GM12878 (cell line): ENCODE measurements around the gene PLB1. TPM values are rescaled to one million over a fixed set of nuclear protein-coding genes. Genes with fewer than 3 reads are reported as not detected.

Experiments
- ATAC-seq: fragments of 200-7000 bp; cut with Tn5 transposase; 3 replicates; pipeline ENCODE4 v1.9.1; 2020; ENCODE audit warnings: mild to moderate bottlenecking, moderate library complexity
- BruUV-seq: library from RNA; stranded (reverse); fragments of 400-500 nt; replicated peaks from 2 replicates; lab custom pipeline; 2021; lab: Mats Ljungman, UMichigan
- CTCF ChIA-PET: fragments of 300-600 bp; sonication (Branson Sonifier 250); formaldehyde crosslinking; extraction: SDS; loops from one replicate; lab custom pipeline; 2021; ENCODE audit warnings: inconsistent platforms; lab: Yijun Ruan, JAX
- POLR2A ChIA-PET: fragments of 350-600 bp; formaldehyde crosslinking; extraction: SDS; loops from one replicate; lab custom pipeline; 2021; ENCODE audit warnings: inconsistent platforms; lab: Charles Lee
- RAD21 ChIA-PET: fragments of 300-600 bp; sonication (Branson Sonifier 250); formaldehyde crosslinking; loops from one replicate; lab custom pipeline; 2023; ENCODE audit warnings: antibody characterized with exemption; ENCODE audit not compliant: unreplicated experiment; lab: Charles Lee
- SMC1A ChIA-PET: fragments of 300-600 bp; sonication (Branson Sonifier 250); formaldehyde crosslinking; loops from one replicate; lab custom pipeline; 2023; ENCODE audit not compliant: unreplicated experiment, uncharacterized antibody; lab: Charles Lee
- DNase-seq: peaks from one replicate; pipeline ENCODE4 v3.0.0-alpha.2; 2011; ENCODE audit warnings: low read depth, low spot score
- FAIRE-seq: peaks from 3 replicates; lab custom pipeline; 2011; peaks lifted over from hg19 to GRCh38; lab: Jason Lieb, UNC
- H2AFZ ChIP-seq: 2 replicates; pipeline ENCODE4 v1.6.0; 2011; ENCODE audit warnings: low read depth, low read length, control low read depth; ENCODE audit not compliant: control insufficient read depth
- H3K27ac ChIP-seq: 2 replicates; pipeline ENCODE4 v1.5.1; 2011; ENCODE audit warnings: control low read depth; ENCODE audit not compliant: control insufficient read depth, insufficient read depth
- H3K27me3 ChIP-seq, 2 experiments: replicated peaks in 1 of 2; 2 replicates each; pipeline versions ENCODE4 v1.6.0 to v1.6.1; 2011; ENCODE audit warnings: low read length in 1 of 2; ENCODE audit not compliant: control insufficient read depth in 2 of 2, insufficient read depth in 2 of 2
- H3K36me3 ChIP-seq, 2 experiments: 2 replicates each; pipeline ENCODE4 v1.5.1; 2011; ENCODE audit warnings: low read length in 1 of 2; ENCODE audit not compliant: control insufficient read depth in 2 of 2, insufficient read depth in 2 of 2
- H3K4me1 ChIP-seq: 2 replicates; pipeline ENCODE4 v1.6.1; 2011; ENCODE audit warnings: mild to moderate bottlenecking, low read length, moderate library complexity, mixed read lengths; ENCODE audit not compliant: control insufficient read depth, insufficient read depth
- H3K4me2 ChIP-seq: 2 replicates; pipeline ENCODE4 v1.6.0; 2011; ENCODE audit warnings: control low read depth; ENCODE audit not compliant: control insufficient read depth, insufficient read depth
- H3K4me3 ChIP-seq: fragments of 200-600 bp; sonication (generic); 2 replicates; pipeline ENCODE4 v1.5.1; 2016
- H3K79me2 ChIP-seq: 2 replicates; pipeline ENCODE4 v1.6.0; 2011; ENCODE audit warnings: low read length; ENCODE audit not compliant: control insufficient read depth, insufficient read depth
- H3K9ac ChIP-seq: 2 replicates; pipeline ENCODE4 v1.8.0; 2011; ENCODE audit warnings: low read length, control low read depth, mixed read lengths; ENCODE audit not compliant: control insufficient read depth, insufficient read depth
- H3K9me3 ChIP-seq: replicated peaks from 3 replicates; pipeline ENCODE4 v1.5.1; 2011; ENCODE audit warnings: mild to moderate bottlenecking, low read length; ENCODE audit not compliant: control insufficient read depth, insufficient read depth
- H4K20me1 ChIP-seq: 2 replicates; pipeline ENCODE4 v1.6.0; 2011; ENCODE audit not compliant: control insufficient read depth, insufficient read depth
- CREB1 ChIP-seq: IDR thresholded peaks from 2 replicates; pipeline ENCODE4 v1.6.1; 2012; ENCODE audit warnings: low read depth, mild to moderate bottlenecking, inconsistent platforms
- DPF2 ChIP-seq: fragments of 450-650 bp; IDR thresholded peaks from 2 replicates; pipeline ENCODE4 v1.6.1; 2017; ENCODE audit warnings: mild to moderate bottlenecking
- JUND ChIP-seq: IDR thresholded peaks from 2 replicates; pipeline ENCODE4 v1.6.1; 2012; ENCODE audit warnings: low read depth, mild to moderate bottlenecking, low read length, improper control_type of control experiment, moderate library complexity
- MEF2A ChIP-seq: IDR thresholded peaks from 2 replicates; pipeline ENCODE4 v1.6.1; 2011; ENCODE audit warnings: low read depth, mild to moderate bottlenecking, low read length, moderate library complexity; ENCODE audit not compliant: insufficient read depth
- PRDM15 ChIP-seq: fragments of 450-650 bp; formaldehyde crosslinking; IDR thresholded peaks from 2 replicates; pipeline ENCODE4 v1.4.0; 2020; ENCODE audit warnings: mild to moderate bottlenecking, moderate library complexity
- RBBP5 ChIP-seq: fragments of 200-600 bp; sonication (generic); conservative IDR thresholded peaks from 2 replicates; pipeline ENCODE4 v1.6.1; 2016
- SIX5 ChIP-seq: IDR thresholded peaks from 2 replicates; pipeline ENCODE4 v1.6.1; 2011; ENCODE audit warnings: mild to moderate bottlenecking, low read depth, low read length, moderate library complexity; ENCODE audit not compliant: severe bottlenecking
- WGBS: methylation state at CpG from one replicate; pipeline ENCODE4 v1.1.6; 2016; ENCODE audit warnings: low lambda C conversion rate; ENCODE audit not compliant: insufficient replicate concordance, insufficient coverage; ENCODE audit errors: missing lambda C conversion rate; 5-methylcytosine and 5-hydroxymethylcytosine counted together
- in situ Hi-C: fragments of 300-500 bp; cut with MboI; formaldehyde crosslinking; loops from 9 replicates; pipeline ENCODE4 v1.14.3; 2018; ENCODE audit warnings: mixed read lengths
- intact Hi-C: fragments of 100-400 bp; cut with micrococcal nuclease; formaldehyde crosslinking; loops from one replicate; pipeline ENCODE4 v1.14.2; 2022; ENCODE audit not compliant: unreplicated experiment
- polyA plus RNA-seq, 11 experiments: library from polyadenylated mRNA; depleted of rRNA in 4 of 11; unstranded in 6 of 11; stranded (reverse) in 5 of 11; fragments of >200 nt; fragmentation: Nextera tagmentation in 4 of 11; fragmentation: Illumina TruSeq in 1 of 11; extraction: Ambion mirVana in 4 of 11; extraction: Trizol in 1 of 11; gene quantifications; 1 replicate in 1 of 11; 2 replicates in 10 of 11; pipeline versions ENCODE4 v1.2.1 to v1.2.3, GENCODE V29; 2011 to 2016; ENCODE audit warnings: inconsistent platforms in 2 of 11, missing spikeins in 2 of 11, low read depth in 1 of 11
- total RNA-seq, 4 experiments: library from RNA; depleted of rRNA in 3 of 4; stranded (reverse); fragments of >200 nt in 3 of 4; fragmentation: Illumina TruSeq in 1 of 4; extraction: Trizol in 1 of 4; gene quantifications; 2 replicates each; pipeline versions ENCODE4 v1.2.1 to v1.2.3, GENCODE V29; 2013 to 2021
- TF ChIP-seq, protein P1 (sequence below): fragments of 450-650 bp; IDR thresholded peaks from 2 replicates; pipeline ENCODE4 v1.6.1; 2014; ENCODE audit warnings: mild to moderate bottlenecking

Gene PLB1
- total and polyA plus RNA-seq, 10 of the 15 experiments (the other 5 are each of a cell fraction or from before 2014, with no cell fraction given): 0.03 to 0.49 (median 0.28) TPM

- no peaks in the 10 kb centered on the region for H3K4me1 ChIP-seq
- 65% methylated on average over 4 of the region's 4 CpGs for WGBS
- RAD21 ChIA-PET: no interaction called here
- no peak overlapping the region for H3K4me3 ChIP-seq
- FAIRE-seq (no peak), ATAC-seq (no peak), DNase-seq (no peak)
- no peaks in the 10 kb centered on the region for H3K79me2 ChIP-seq
- CTCF ChIA-PET: no interaction called here
- H3K27ac ChIP-seq: no peak overlapping the region
- SMC1A ChIA-PET: no interaction called here
- no peaks in the 10 kb centered on the region for H3K36me3 ChIP-seq
- in situ Hi-C loops: no loop called here
- H3K27me3 ChIP-seq: peaks cover 3 to 5% of the 10 kb centered on the region in 2 experiments; a peak in 3 of 4 replicates
- BruUV-seq: no TSS peak
- no peak for TF ChIP-seq MEF2A
- TF ChIP-seq JUND: no peak
- no peak for TF ChIP-seq DPF2
- no peak for TF ChIP-seq CREB1
- no peak for TF ChIP-seq SIX5
- TF ChIP-seq RBBP5: no peak
- TF ChIP-seq, protein P1, sequence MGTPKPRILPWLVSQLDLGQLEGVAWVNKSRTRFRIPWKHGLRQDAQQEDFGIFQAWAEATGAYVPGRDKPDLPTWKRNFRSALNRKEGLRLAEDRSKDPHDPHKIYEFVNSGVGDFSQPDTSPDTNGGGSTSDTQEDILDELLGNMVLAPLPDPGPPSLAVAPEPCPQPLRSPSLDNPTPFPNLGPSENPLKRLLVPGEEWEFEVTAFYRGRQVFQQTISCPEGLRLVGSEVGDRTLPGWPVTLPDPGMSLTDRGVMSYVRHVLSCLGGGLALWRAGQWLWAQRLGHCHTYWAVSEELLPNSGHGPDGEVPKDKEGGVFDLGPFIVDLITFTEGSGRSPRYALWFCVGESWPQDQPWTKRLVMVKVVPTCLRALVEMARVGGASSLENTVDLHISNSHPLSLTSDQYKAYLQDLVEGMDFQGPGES: no peak
- no peak for TF ChIP-seq PRDM15 (CRISPR knock-in tag)
- intact Hi-C loops: no loop called here
- no peaks in the 10 kb centered on the region for H3K9me3 ChIP-seq
- no peak overlapping the region for H2AFZ ChIP-seq
- POLR2A ChIA-PET: no interaction called here
- no peak overlapping the region for H3K4me2 ChIP-seq
- H3K9ac ChIP-seq: no peak overlapping the region
- no peaks in the 10 kb centered on the region for H4K20me1 ChIP-seq
Observed at GRCh38 chr2:28527196-28527595, 31.3 kb downstream of the PLB1 start.
